WTC11 (cell line): ENCODE results near the gene EPB41. TPM values are rescaled to one million over a fixed set of nuclear protein-coding genes. Genes with fewer than 3 reads are reported as not detected.

Experiments used
- ATAC-seq: fragments of 200-7000 bp; cut with Tn5 transposase; 2 replicates; pipeline ENCODE4 v1.10.0; 2021; ENCODE audit warnings: mild to moderate bottlenecking, moderate library complexity
- CTCF ChIA-PET: fragments of 300-600 bp; sonication (Branson Sonifier 250); formaldehyde crosslinking; loops from one replicate; lab custom pipeline; 2021; ENCODE audit warnings: antibody characterized with exemption; lab: Charles Lee
- POLR2A ChIA-PET: fragments of 350-600 bp; sonication (Branson Sonifier 250); formaldehyde crosslinking; loops from one replicate; lab custom pipeline; 2021; ENCODE audit warnings: antibody characterized with exemption; lab: Charles Lee
- DNase-seq: peaks from one replicate; pipeline ENCODE4 v3.0.0; 2021; ENCODE audit warnings: low spot score
- H3K27ac Mint-ChIP-seq: 2 replicates; pipeline ENCODE4 v1.8.0; 2021; ENCODE audit warnings: mixed read lengths
- H3K27me3 Mint-ChIP-seq: 2 replicates; pipeline ENCODE4 v1.8.0; 2021; ENCODE audit warnings: low read depth, mild to moderate bottlenecking, moderate library complexity, mixed read lengths
- H3K36me3 Mint-ChIP-seq: 2 replicates; pipeline ENCODE4 v1.8.0; 2021; ENCODE audit warnings: mixed read lengths
- H3K4me1 Mint-ChIP-seq: 2 replicates; pipeline ENCODE4 v1.8.0; 2022; ENCODE audit warnings: mixed read lengths
- H3K4me3 Mint-ChIP-seq: 2 replicates; pipeline ENCODE4 v1.8.0; 2021; ENCODE audit warnings: mild to moderate bottlenecking, moderate library complexity, mixed read lengths
- H3K9me3 Mint-ChIP-seq: 2 replicates; pipeline ENCODE4 v1.8.0; 2021; ENCODE audit warnings: mixed read lengths
- AR ChIP-seq: fragments of 250-450 bp; sonication (Bioruptor Pico); IDR thresholded peaks from 2 replicates; pipeline ENCODE4 v1.9.0; 2021; ENCODE audit warnings: mild to moderate bottlenecking
- ATF3 ChIP-seq: sonication (generic); formaldehyde crosslinking; conservative IDR thresholded peaks from 2 replicates; pipeline ENCODE4 v1.8.1; 2022; ENCODE audit warnings: mild to moderate bottlenecking, missing genetic modification reagents
- CREB1 ChIP-seq: sonication (generic); formaldehyde crosslinking; IDR thresholded peaks from 2 replicates; pipeline ENCODE4 v1.8.0; 2023; ENCODE audit warnings: mild to moderate bottlenecking, missing genetic modification reagents
- E2F1 ChIP-seq: sonication (generic); formaldehyde crosslinking; IDR thresholded peaks from 2 replicates; pipeline ENCODE4 v1.8.0; 2022; ENCODE audit warnings: mild to moderate bottlenecking, missing genetic modification reagents
- E2F4 ChIP-seq: sonication (generic); formaldehyde crosslinking; IDR thresholded peaks from 2 replicates; pipeline ENCODE4 v1.8.1; 2022; ENCODE audit warnings: low read depth, mild to moderate bottlenecking, moderate library complexity, missing genetic modification reagents, borderline replicate concordance
- ERG ChIP-seq: fragments of 250-450 bp; sonication (Bioruptor Pico); IDR thresholded peaks from 2 replicates; pipeline ENCODE4 v1.8.0; 2021; ENCODE audit warnings: mild to moderate bottlenecking
- ETV6 ChIP-seq: sonication (generic); formaldehyde crosslinking; IDR thresholded peaks from 2 replicates; pipeline ENCODE4 v1.8.1; 2022; ENCODE audit warnings: mild to moderate bottlenecking, missing genetic modification reagents
- IRF2 ChIP-seq: sonication (generic); formaldehyde crosslinking; IDR thresholded peaks from 2 replicates; pipeline ENCODE4 v1.8.0; 2022; ENCODE audit warnings: low read depth, missing genetic modification reagents, borderline replicate concordance
- JUN ChIP-seq: sonication (generic); formaldehyde crosslinking; IDR thresholded peaks from 2 replicates; pipeline ENCODE4 v1.8.0; 2023; ENCODE audit warnings: mild to moderate bottlenecking, missing genetic modification reagents
- NFYB ChIP-seq: sonication (generic); formaldehyde crosslinking; conservative IDR thresholded peaks from 2 replicates; pipeline ENCODE4 v1.8.0; 2022; ENCODE audit warnings: low read depth, missing genetic modification reagents
- RELA ChIP-seq: sonication (generic); formaldehyde crosslinking; IDR thresholded peaks from 2 replicates; pipeline ENCODE4 v1.8.1; 2022; ENCODE audit warnings: missing genetic modification reagents, mild to moderate bottlenecking, borderline replicate concordance
- TP53 ChIP-seq: sonication (generic); formaldehyde crosslinking; IDR thresholded peaks from 2 replicates; pipeline ENCODE4 v1.8.1; 2023; ENCODE audit warnings: mild to moderate bottlenecking, missing genetic modification reagents
- USF2 ChIP-seq: sonication (generic); formaldehyde crosslinking; IDR thresholded peaks from 2 replicates; pipeline ENCODE4 v1.8.1; 2023; ENCODE audit warnings: mild to moderate bottlenecking, missing genetic modification reagents, moderate library complexity
- ZBTB21 ChIP-seq: sonication (generic); formaldehyde crosslinking; IDR thresholded peaks from 2 replicates; pipeline ENCODE4 v1.8.1; 2023; ENCODE audit warnings: mild to moderate bottlenecking, missing genetic modification reagents, borderline replicate concordance
- ZNF138 ChIP-seq: sonication (generic); formaldehyde crosslinking; conservative IDR thresholded peaks from 2 replicates; pipeline ENCODE4 v1.8.1; 2022; ENCODE audit warnings: mild to moderate bottlenecking, moderate library complexity, missing genetic modification reagents
- ZNF232 ChIP-seq: sonication (generic); formaldehyde crosslinking; IDR thresholded peaks from 2 replicates; pipeline ENCODE4 v1.8.0; 2022; ENCODE audit warnings: mild to moderate bottlenecking, missing genetic modification reagents
- ZNF281 ChIP-seq: sonication (generic); formaldehyde crosslinking; IDR thresholded peaks from 2 replicates; pipeline ENCODE4 v1.8.0; 2023; ENCODE audit warnings: mild to moderate bottlenecking, missing genetic modification reagents
- ZNF317 ChIP-seq: sonication (generic); formaldehyde crosslinking; IDR thresholded peaks from 2 replicates; pipeline ENCODE4 v1.8.1; 2023; ENCODE audit warnings: low read depth, mild to moderate bottlenecking, moderate library complexity, missing genetic modification reagents, borderline replicate concordance
- ZNF423 ChIP-seq: fragments of 250-450 bp; sonication (Bioruptor Pico); IDR thresholded peaks from 2 replicates; pipeline ENCODE4 v2.1.2; 2022; ENCODE audit warnings: mild to moderate bottlenecking, moderate library complexity
- ZNF512 ChIP-seq: sonication (generic); formaldehyde crosslinking; IDR thresholded peaks from 2 replicates; pipeline ENCODE4 v1.8.1; 2022; ENCODE audit warnings: missing genetic modification reagents, borderline replicate concordance
- ZNF671 ChIP-seq: fragments of 250-450 bp; sonication (Bioruptor Pico); IDR thresholded peaks from 2 replicates; pipeline ENCODE4 v1.8.0; 2021; ENCODE audit warnings: mild to moderate bottlenecking
- total RNA-seq: library from RNA; stranded (reverse); gene quantifications from 3 replicates; pipeline ENCODE4 v1.2.3, GENCODE V29; 2021

The EPB41 gene
- total RNA-seq, 1 experiment from 2014 or later, result 85.0 TPM

- H3K9me3 Mint-ChIP-seq, result no peaks in the 10 kb centered on the region
- ChIA-PET POLR2A (no interaction called here), CTCF (interaction anchor here (1.2 kb wide), 1 partner anchor 22 kb away, joined by 4 read pairs; no protein-coding TSS in a partner anchor)
- no peaks in the 10 kb centered on the region for H3K4me1 Mint-ChIP-seq
- H3K27me3 Mint-ChIP-seq, result no peaks in the 10 kb centered on the region
- H3K27ac Mint-ChIP-seq, result peak overlapping the region; percentile 76; the same call in 1 of the 2 replicates
- no peak overlapping the region for H3K4me3 Mint-ChIP-seq
- H3K36me3 Mint-ChIP-seq, result peaks cover 45% of the 10 kb centered on the region
- TF ChIP-seq E2F1 (CRISPR knock-in tag) (no peak), ZNF512 (CRISPR knock-in tag) (no peak), USF2 (no peak), TP53 (CRISPR knock-in tag) (no peak), NFYB (CRISPR knock-in tag) (no peak), ZNF671 (CRISPR knock-in tag) (no peak), ATF3 (no peak), ZNF138 (CRISPR knock-in tag) (no peak), RELA (CRISPR knock-in tag) (no peak), ETV6 (CRISPR knock-in tag) (no peak), E2F4 (no peak), ZBTB21 (CRISPR knock-in tag) (no peak), IRF2 (CRISPR knock-in tag) (no peak), CREB1 (CRISPR knock-in tag) (no peak), ZNF232 (no peak), ZNF423 (no peak), JUN (CRISPR knock-in tag) (no peak)
- DNase-seq, result no peak
- no peak for ATAC-seq
These were observed 229.8 kb downstream of the EPB41 start for GRCh38 chr1:29144178-29144577.

- DNase-seq, result no peak
- Mint-ChIP-seq H3K4me1 (no peaks in the 10 kb centered on the region), H3K4me3 (no peak overlapping the region), H3K27ac (peak overlapping the region; percentile 79), H3K27me3 (no peaks in the 10 kb centered on the region), H3K36me3 (peaks cover 62% of the 10 kb centered on the region), H3K9me3 (no peaks in the 10 kb centered on the region)
- POLR2A ChIA-PET, result interaction anchor here (0.5 kb wide), 1 partner anchor 22 kb away, joined by 3 read pairs; no protein-coding TSS in a partner anchor
- CTCF ChIA-PET, result no interaction called here
- ATAC-seq, result no peak
- no peak for TF ChIP-seq ERG (CRISPR knock-in tag)
- TF ChIP-seq RELA (CRISPR knock-in tag), result no peak
- TF ChIP-seq ZNF281, result no peak
- no peak for TF ChIP-seq AR
- TF ChIP-seq IRF2 (CRISPR knock-in tag), result no peak
- TF ChIP-seq ZNF317 (CRISPR knock-in tag), result no peak
- TF ChIP-seq ATF3, result no peak
These were observed 231.5 kb downstream of the EPB41 start for GRCh38 chr1:29145739-29146437.
